ENCODE results near the gene COBL. TPM values are rescaled to one million over a fixed set of nuclear protein-coding genes. Genes with fewer than 3 reads are reported as not detected.

The COBL gene
- total RNA-seq, 3 donors from 2014 or later, result 2.2 to 37.3 (median 16.1) TPM

- Histone ChIP-seq H3K4me3 (no peak overlapping the region), H3K27me3 (no peaks in the 10 kb centered on the region), H3K36me3 (no peaks in the 10 kb centered on the region), H3K9me3 (no peaks in the 10 kb centered on the region), H3K4me1 (no peaks in the 10 kb centered on the region), H3K27ac (peak overlapping the region; percentile 8)
- TF ChIP-seq POLR2AphosphoS5 (IDR thresholded peaks at IDR 0.05) (no peak), CTCF (IDR thresholded peaks at IDR 0.05) (no peak)
- intact Hi-C loops (cut with DNase I; ENCODE audit: low total_unique reads), result no loop called here
- no peak for DNase-seq (ENCODE audit: low spot score in 2 of 2)
Observed at GRCh38 chr7:51007551-51008505, 308.8 kb downstream of the COBL start.

GRCh38 chr7:51006483-51007235 is 309.9 kb downstream of the COBL start:
- Histone ChIP-seq H3K4me1 (no peaks in the 10 kb centered on the region), H3K4me3 (no peak overlapping the region), H3K27me3 (no peaks in the 10 kb centered on the region), H3K27ac (no peak overlapping the region), H3K36me3 (no peaks in the 10 kb centered on the region), H3K9me3 (no peaks in the 10 kb centered on the region)
- no peak for DNase-seq (ENCODE audit: low spot score in 2 of 2)
- intact Hi-C loops (cut with DNase I; ENCODE audit: low total_unique reads), result no loop called here
- TF ChIP-seq POLR2AphosphoS5 (IDR thresholded peaks at IDR 0.05), result no peak
- no peak for TF ChIP-seq CTCF (IDR thresholded peaks at IDR 0.05)
- TF ChIP-seq POLR2A (IDR thresholded peaks at IDR 0.05), result no peak

GRCh38 chr7:51005074-51005473 is 311.5 kb downstream of the COBL start:
- intact Hi-C loops (cut with DNase I; ENCODE audit: low total_unique reads), result no loop called here
- Histone ChIP-seq H3K27me3 (no peaks in the 10 kb centered on the region), H3K9me3 (no peaks in the 10 kb centered on the region), H3K36me3 (no peaks in the 10 kb centered on the region), H3K27ac (no peak overlapping the region), H3K4me1 (no peaks in the 10 kb centered on the region), H3K4me3 (no peak overlapping the region)
- no peak for DNase-seq (ENCODE audit: low spot score in 2 of 2)
- TF ChIP-seq CTCF (IDR thresholded peaks at IDR 0.05) (no peak), POLR2AphosphoS5 (IDR thresholded peaks at IDR 0.05) (no peak), POLR2A (IDR thresholded peaks at IDR 0.05) (no peak)

GRCh38 chr7:51000956-51001355 is 315.7 kb downstream of the COBL start:
- intact Hi-C loops (cut with DNase I; ENCODE audit: low total_unique reads), result no loop called here
- no peaks in the 10 kb centered on the region for H3K4me1 ChIP-seq
- no peak overlapping the region for H3K4me3 ChIP-seq
- no peaks in the 10 kb centered on the region for H3K27me3 ChIP-seq
- TF ChIP-seq POLR2A (IDR thresholded peaks at IDR 0.05), result no peak
- no peak for TF ChIP-seq POLR2AphosphoS5 (IDR thresholded peaks at IDR 0.05)
- no peak for TF ChIP-seq CTCF (IDR thresholded peaks at IDR 0.05)
- no peak for DNase-seq (ENCODE audit: low spot score in 2 of 2)
- no peak overlapping the region for H3K27ac ChIP-seq
- no peaks in the 10 kb centered on the region for H3K36me3 ChIP-seq
- no peaks in the 10 kb centered on the region for H3K9me3 ChIP-seq
